ENCODE measurements around the gene BATF.
A peak's percentile ranks its signal among the peaks of the same experiment; 100 is the strongest.

Gene BATF

DNA sequence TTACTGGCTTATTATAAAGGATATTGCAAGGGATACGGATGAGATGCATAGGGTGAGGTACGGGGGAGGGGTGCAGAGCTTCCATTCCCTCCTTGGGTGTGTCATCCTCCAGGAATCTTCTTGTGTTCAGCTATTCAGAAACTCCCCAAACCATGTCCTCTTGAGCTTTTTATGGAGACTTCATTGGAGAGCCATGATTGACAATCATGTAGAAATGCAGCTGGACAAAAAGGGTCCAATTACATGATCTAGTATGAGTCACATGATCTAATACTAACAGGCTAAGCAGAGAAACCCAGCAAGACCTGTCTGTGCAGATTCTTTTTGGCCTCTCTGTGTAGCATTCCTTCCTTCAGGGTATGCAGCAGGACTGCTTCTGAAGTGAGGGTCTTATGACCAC is 32.2 kb downstream of the BATF start:
- no peak overlapping the region for H3K27ac ChIP-seq
- TF ChIP-seq, protein P1, sequence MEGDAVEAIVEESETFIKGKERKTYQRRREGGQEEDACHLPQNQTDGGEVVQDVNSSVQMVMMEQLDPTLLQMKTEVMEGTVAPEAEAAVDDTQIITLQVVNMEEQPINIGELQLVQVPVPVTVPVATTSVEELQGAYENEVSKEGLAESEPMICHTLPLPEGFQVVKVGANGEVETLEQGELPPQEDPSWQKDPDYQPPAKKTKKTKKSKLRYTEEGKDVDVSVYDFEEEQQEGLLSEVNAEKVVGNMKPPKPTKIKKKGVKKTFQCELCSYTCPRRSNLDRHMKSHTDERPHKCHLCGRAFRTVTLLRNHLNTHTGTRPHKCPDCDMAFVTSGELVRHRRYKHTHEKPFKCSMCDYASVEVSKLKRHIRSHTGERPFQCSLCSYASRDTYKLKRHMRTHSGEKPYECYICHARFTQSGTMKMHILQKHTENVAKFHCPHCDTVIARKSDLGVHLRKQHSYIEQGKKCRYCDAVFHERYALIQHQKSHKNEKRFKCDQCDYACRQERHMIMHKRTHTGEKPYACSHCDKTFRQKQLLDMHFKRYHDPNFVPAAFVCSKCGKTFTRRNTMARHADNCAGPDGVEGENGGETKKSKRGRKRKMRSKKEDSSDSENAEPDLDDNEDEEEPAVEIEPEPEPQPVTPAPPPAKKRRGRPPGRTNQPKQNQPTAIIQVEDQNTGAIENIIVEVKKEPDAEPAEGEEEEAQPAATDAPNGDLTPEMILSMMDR (IDR thresholded peaks at IDR 0.05): no peak
- TF ChIP-seq ZFX (IDR thresholded peaks at IDR 0.05; ENCODE audit: borderline replicate concordance): no peak

DNA sequence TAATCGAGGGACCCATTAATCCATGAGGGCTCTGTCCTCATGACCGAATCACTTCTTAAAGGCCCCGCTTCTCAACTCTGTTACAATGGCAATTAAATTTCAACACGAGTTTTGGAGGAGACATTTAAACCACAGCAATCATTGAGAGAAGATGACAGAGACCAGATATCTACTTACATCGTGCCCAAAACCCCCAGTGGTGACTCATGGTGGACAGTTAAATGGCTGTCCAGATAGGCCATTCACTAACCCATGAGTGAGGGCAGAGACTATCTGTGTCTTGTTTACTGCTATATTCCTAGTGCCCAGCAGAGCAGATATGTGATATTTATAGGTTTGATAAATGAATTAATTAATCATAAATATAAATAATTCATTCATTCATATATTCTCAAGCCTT is 36.2 kb downstream of the BATF start:
- no peak overlapping the region for H3K27ac ChIP-seq
- no peak for TF ChIP-seq ZFX (IDR thresholded peaks at IDR 0.05; ENCODE audit: borderline replicate concordance)
- TF ChIP-seq, protein P1 (IDR thresholded peaks at IDR 0.05): no peak

DNA sequence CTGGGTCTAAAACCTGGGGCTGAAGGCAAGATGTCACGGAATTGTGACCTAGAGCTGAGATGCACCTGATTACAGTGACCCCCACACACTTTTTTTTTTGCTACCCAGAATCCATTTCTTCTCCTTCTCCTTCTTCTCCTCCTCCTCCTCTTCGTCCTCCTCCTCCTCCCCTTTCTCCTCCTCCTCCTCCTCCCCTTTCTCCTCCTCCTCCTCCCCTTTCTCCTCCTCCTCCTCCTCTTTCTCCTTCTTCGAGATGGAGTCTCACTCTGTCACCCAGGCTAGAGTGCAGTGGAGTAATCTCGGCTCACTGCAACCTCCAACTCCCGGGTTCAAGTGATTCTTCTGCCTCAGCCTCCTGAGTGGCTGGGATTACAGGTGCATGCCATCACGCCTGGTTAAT is 36.8 kb downstream of the BATF start:
- H3K27ac ChIP-seq: no peak overlapping the region
- TF ChIP-seq, protein P1 (IDR thresholded peaks at IDR 0.05): no peak
- no peak for TF ChIP-seq ZFX (IDR thresholded peaks at IDR 0.05; ENCODE audit: borderline replicate concordance)

DNA sequence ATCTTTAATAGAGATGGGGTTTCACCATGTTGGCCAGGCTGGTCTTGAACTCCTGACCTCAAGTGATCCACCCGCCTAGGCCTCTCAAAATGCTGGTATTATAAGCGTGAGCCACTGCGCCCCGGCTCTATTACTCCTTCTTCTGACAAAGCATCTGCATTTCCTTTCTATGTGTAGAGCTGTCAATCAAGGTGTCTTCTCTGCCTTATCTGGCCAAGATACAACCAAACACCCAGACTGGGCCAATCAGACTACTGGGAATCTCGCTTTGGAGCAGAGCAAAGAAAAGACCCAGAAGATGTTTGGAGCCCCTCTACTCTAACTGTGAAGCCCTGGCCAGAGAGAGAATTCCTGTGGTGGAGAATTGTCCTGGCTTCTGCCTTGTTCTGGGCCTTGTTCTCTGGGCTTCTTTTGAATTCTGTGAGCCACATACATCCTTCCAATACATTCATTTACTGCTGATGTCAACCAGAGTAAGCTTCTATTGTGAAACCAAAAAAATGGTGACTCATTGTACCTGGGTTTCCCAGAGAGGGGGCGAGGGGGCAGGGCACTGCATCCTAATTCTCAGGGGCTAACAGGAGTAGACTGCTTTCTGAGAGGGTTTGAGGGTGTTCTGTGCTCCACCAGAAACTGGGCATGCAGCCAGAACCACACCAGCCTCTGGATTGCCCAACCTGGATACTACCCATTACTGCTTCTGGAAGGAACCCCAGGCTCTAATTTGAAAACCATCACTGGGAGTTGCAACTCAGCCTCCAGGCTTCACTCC is 37.4 kb downstream of the BATF start:
- TF ChIP-seq ZFX (IDR thresholded peaks at IDR 0.05; ENCODE audit: borderline replicate concordance): no peak
- H3K27ac ChIP-seq: no peak overlapping the region

DNA sequence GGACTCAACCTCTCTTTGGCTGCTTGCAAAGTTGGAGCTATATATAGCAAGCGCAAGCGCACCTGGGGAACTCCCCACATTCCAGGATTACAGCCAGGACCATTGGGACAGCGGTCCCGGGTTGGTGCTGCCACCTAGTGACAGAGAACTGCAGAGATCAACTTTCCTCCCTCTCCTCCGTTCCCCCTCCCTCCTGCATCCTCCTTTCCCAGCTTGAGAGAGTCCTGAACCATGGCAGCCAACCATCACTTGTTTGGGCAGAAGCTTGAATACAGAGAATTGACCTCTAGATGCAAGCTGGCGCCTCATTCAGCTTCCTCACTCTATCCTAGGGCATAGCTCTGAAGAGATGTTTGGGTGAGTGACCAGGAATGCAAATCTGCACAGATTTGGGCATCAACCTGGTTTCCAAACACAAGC is 38.8 kb downstream of the BATF start:
- TF ChIP-seq ZFX (IDR thresholded peaks at IDR 0.05; ENCODE audit: borderline replicate concordance): no peak
- TF ChIP-seq, protein P1 (IDR thresholded peaks at IDR 0.05): peak; percentile 91
- H3K27ac ChIP-seq: no peak overlapping the region

DNA sequence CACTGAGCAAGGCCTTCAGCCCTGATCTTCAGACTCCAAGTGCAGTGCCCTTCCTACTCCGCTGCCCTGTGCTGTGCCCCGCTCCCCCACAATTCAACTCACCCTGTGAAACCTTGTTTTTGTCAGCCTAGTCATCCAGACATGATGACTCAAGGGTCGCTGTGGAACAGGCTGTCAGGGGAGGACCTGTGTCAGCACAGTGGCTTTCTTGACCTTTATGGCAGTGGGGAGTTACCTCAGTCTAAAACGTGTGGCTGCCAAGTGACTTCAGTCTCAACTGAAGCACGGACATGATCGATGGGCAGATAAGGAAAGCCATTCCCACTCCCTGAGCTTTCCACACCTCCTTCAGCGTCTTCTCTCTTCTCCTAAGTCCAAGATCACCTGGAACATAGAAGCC is 39.8 kb downstream of the BATF start:
- no peak overlapping the region for H3K27ac ChIP-seq
- no peak for TF ChIP-seq ZFX (IDR thresholded peaks at IDR 0.05; ENCODE audit: borderline replicate concordance)
- TF ChIP-seq, protein P1 (IDR thresholded peaks at IDR 0.05): no peak

DNA sequence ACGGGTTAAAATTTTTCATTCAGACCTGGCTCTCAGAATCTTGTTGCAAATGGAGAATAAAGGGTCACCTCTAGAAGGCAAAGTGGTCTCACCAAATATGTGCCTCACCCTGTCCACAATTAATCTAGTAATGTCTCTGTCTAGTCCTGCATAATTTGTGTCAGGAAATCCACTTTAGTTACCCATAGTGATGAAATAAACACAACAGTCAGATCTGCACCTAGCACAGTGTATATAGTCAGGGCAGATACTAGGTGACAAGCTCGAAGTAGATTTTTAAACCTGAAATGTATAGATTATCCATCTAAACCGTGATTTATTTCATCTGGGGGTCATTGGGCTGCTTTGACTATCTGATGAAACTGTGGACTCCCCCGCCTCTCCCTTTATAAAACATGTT is 40.2 kb downstream of the BATF start:
- no peak overlapping the region for H3K27ac ChIP-seq
- no peak for TF ChIP-seq ZFX (IDR thresholded peaks at IDR 0.05; ENCODE audit: borderline replicate concordance)
- TF ChIP-seq, protein P1 (IDR thresholded peaks at IDR 0.05): no peak

DNA sequence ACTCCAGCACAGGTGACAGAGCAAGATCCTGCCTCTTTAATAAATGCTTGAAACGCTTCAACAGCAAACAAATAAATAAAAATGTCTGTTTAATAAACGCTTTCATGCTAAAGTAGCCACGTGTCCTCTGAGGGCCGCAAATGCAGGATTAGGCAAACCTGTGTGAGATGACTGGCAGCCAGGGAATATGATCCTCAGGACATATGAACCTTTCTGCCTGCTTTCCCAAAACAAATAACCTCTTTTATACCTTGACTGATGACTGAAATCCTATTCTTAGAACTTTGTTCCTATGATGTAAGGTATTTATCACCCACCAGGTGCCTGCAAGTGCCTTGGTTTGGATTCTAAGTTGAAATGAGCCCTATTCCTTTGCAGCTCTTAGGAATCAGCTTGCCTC is 41.7 kb downstream of the BATF start:
- TF ChIP-seq, protein P1 (IDR thresholded peaks at IDR 0.05): no peak
- no peak for TF ChIP-seq ZFX (IDR thresholded peaks at IDR 0.05; ENCODE audit: borderline replicate concordance)
- H3K27ac ChIP-seq: no peak overlapping the region

Measured in 22Rv1 (cell line).